ENCODE measurements around the gene DDX5.

Gene DDX5

DNA sequence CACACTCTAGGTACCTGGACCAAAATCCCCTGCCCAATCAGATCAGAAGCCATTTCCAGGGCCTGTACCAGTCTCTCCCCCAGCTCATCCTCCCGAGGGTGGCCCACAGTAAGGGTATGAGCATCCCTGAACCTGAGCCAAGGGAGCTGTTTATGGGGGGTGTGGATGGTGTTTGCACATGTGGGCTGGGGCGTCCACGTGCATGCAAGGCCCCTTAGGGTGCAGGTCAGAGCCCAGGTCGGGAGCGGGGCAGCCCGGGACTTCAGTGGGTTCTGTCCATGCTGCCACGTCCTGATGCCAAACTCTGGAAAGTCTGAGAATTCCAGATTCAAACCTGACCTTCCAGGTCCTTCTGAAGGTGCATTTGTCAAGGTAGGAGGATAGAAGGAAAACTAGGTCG is 47.3 kb downstream of the DDX5 start:
- Histone ChIP-seq H4K20me1 (peaks cover 0 to 69% (median 5%) of the 10 kb centered on the region in 11 experiments; a peak in 9 of 22 replicates), H3K9me3 (replicated peaks in 1 of 11) (peaks cover 0 to 31% (median 18%) of the 10 kb centered on the region in 11 experiments; a peak in 16 of 22 replicates), H3K36me3 (peaks cover 53 to 99% (median 97%) of the 10 kb centered on the region in 11 experiments), H3K4me2 (peak overlapping the region; percentile 4 to 97 (median 87); a peak in 20 of 22 replicates), H3K4me3 (no peak overlapping the region), H3K9ac (peak overlapping the region in 5 of 11 experiments; percentile 4 to 45 (median 29); a peak in 5 of 22 replicates), H3K27ac (peak overlapping the region in 10 of 11 experiments; percentile 84 to 97 (median 90); a peak in 14 of 22 replicates), H3K4me1 (peaks cover 52 to 72% (median 54%) of the 10 kb centered on the region in 10 experiments), H3K27me3 (no peaks in the 10 kb centered on the region)
- TF ChIP-seq Cebpa-rat (IDR thresholded peaks at IDR 0.05) = no peak

DNA sequence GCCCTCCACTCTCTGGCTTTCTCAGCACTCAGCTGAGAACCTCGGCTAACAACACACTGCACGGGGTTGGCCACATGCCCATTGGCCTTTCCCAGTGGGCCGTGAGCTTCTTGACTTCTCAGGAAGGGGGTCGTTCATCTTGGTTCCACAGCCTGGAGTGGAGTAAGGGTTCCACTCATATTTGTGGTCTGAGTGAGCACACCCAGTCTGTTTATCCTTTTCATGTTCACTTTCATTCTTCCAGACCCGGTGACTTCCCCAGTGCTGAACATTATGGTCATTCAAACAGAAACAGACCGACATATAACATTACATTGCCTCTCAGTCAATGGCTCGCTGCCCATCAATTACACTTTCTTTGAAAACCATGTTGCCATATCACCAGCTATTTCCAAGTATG is 48.9 kb downstream of the DDX5 start:
- H3K4me1 ChIP-seq = peaks cover 67 to 88% (median 70%) of the 10 kb centered on the region in 10 experiments
- TF ChIP-seq Cebpa-rat (IDR thresholded peaks at IDR 0.05) = no peak
- H3K9me3 ChIP-seq (replicated peaks in 1 of 11) = peaks cover 0 to 41% (median 18%) of the 10 kb centered on the region in 11 experiments; a peak in 16 of 22 replicates
- H3K27ac ChIP-seq = peak overlapping the region; percentile 24 to 97 (median 88); a peak in 21 of 22 replicates
- peak overlapping the region; percentile 60 to 97 (median 87) for H3K4me2 ChIP-seq
- peaks cover 62 to 99% (median 97%) of the 10 kb centered on the region in 11 experiments for H3K36me3 ChIP-seq
- H3K4me3 ChIP-seq = peak overlapping the region in 9 of 10 experiments; percentile 19 to 60 (median 38); a peak in 16 of 20 replicates
- peak overlapping the region; percentile 30 to 72 (median 63); a peak in 19 of 22 replicates for H3K9ac ChIP-seq
- H4K20me1 ChIP-seq = peaks cover 0 to 53% (median 5%) of the 10 kb centered on the region in 11 experiments; a peak in 9 of 22 replicates
- no peaks in the 10 kb centered on the region for H3K27me3 ChIP-seq

DNA sequence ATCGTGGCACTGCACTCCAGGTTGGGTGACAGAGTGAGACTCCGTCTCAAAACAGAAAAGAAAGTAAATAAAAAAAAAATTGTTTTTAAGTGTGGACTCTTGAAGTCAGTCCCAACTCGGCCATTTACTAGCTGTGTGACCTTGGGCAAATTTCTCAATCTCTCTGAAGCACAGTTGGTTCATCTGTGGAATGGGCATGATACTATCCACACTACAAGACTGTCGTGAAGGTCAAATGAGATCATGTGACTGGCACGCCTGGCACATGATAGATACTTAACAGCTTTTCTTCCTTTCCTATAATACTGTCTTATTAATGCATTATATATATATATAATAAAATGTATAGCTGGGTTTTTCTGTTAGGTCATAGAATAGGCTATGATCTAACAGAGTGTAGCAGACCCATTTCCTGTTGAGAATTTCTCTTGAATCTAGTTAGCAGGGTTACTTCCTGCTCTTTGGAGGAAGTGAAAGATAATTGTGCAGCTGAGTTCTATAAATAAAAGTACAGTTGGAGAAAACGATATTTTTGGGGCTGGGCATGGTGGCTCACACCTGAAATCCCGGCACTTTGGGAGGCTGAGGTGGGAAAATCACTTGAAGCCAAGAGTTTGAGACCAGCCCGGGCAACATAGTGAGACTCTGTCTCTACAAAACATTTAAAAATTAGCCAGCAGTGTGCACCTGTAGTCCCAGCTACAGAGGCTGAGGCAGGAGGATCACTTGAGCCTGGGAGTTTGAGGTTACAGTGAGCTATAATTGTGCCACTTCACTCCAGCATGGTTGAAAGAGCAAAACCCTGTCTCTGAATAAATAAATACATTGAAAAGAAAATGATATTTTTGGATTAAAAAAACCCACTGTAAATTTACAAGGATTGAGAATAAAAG is 49.9 kb downstream of the DDX5 start:
- Histone ChIP-seq H3K4me2 (peak overlapping the region; percentile 60 to 99 (median 87)), H3K27me3 (no peaks in the 10 kb centered on the region), H3K4me1 (peaks cover 68 to 94% (median 78%) of the 10 kb centered on the region in 10 experiments), H3K36me3 (peaks cover 67 to 99% (median 97%) of the 10 kb centered on the region in 11 experiments), H3K4me3 (peak overlapping the region; percentile 19 to 76 (median 36); a peak in 17 of 20 replicates), H3K27ac (peak overlapping the region; percentile 68 to 97 (median 88); a peak in 21 of 22 replicates), H3K9ac (peak overlapping the region; percentile 55 to 72 (median 64); a peak in 20 of 22 replicates), H3K9me3 (replicated peaks in 1 of 11) (peaks cover 0 to 47% (median 18%) of the 10 kb centered on the region in 11 experiments; a peak in 17 of 22 replicates), H4K20me1 (peaks cover 0 to 44% (median 5%) of the 10 kb centered on the region in 11 experiments; a peak in 9 of 22 replicates)
- no peak for TF ChIP-seq Cebpa-rat (IDR thresholded peaks at IDR 0.05)

DNA sequence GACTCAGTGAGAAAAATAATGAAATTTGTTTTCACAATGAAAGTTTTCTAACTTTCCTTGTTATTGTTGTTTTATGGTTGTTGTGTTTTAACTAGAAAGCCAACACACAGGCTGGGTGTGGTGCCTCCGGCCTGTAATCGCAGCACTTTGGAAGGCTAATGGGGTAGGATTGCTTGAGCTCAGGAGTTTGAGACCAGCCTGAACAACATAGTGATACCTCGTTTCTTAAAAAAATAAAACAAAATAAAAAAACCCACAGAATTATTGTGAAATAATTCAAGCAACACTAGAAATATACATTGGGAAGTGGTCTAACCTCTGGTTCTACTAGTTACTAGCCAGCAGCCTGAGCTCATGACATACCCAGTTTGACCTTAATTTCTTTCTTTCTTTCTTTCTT is 56.5 kb downstream of the DDX5 start:
- peaks cover 0 to 29% (median 6%) of the 10 kb centered on the region in 11 experiments; a peak in 8 of 22 replicates for H3K9me3 ChIP-seq (replicated peaks in 1 of 11)
- H3K36me3 ChIP-seq = peaks cover 26 to 47% (median 46%) of the 10 kb centered on the region in 11 experiments
- peak overlapping the region; percentile 84 to 99 (median 88) for H3K4me2 ChIP-seq
- peak overlapping the region; percentile 84 to 96 (median 89) for H3K9ac ChIP-seq
- peak in 3 of 11 experiments; percentile 11 to 61 (median 14); a peak in 3 of 22 replicates for TF ChIP-seq Cebpa-rat (IDR thresholded peaks at IDR 0.05)
- H3K27me3 ChIP-seq = no peaks in the 10 kb centered on the region
- H3K4me3 ChIP-seq = peak overlapping the region; percentile 51 to 76 (median 66)
- H3K27ac ChIP-seq = peak overlapping the region; percentile 91 to 99 (median 96)
- H3K4me1 ChIP-seq = peaks cover 58 to 82% (median 80%) of the 10 kb centered on the region in 10 experiments
- H4K20me1 ChIP-seq = peaks cover 0 to 1% (median 0%) of the 10 kb centered on the region in 11 experiments; a peak in 2 of 22 replicates

DNA sequence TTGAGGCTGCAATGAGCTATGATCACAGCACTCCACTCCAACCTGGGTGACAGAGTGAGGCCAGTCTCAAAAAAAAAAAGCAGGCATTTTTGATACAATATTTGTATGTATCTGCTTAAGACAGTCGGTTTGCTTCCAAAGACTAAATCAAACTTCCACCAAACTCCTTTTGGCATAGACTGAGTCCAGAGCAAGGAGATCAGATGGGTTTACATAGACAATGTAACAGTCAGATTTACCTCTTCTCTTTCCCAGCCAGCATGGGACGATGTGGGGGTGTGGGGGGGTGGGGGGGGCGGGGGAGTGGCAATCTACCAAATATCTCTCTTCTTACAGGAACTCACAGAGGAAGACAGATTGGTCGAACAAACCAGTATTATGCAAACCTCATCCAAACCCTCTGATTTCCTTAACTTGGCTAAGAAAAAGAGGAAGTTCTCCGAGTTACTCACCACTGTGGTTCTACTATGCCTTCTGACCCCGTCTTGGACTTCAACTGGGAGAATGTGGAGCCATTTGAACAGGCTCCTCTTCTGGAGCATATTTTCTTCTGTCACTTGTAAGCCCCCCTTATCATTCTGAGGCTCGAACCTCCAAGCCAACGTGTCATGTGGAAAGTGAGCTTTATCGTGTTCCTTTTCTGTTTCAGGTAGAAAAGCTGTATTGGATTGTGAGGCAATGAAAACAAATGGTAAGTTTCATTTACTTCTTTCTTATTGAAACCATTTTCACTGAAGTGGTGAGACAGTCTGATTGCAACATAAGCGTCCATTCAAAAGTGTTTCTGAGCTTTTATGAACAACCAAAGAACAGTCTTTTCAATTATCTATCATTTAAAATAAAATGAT is 57.2 kb downstream of the DDX5 start, which contains the start of gene MILR1:
MILR1 (plus strand) TSS at position 451 of the 848 bp plus-strand sequence; CDS start at position 505, 54 bp downstream.
- H3K9ac ChIP-seq = peak within 1 kb of the TSS; percentile 84 to 96 (median 89)
- peaks cover 21 to 40% (median 40%) of the 10 kb centered on the region in 11 experiments for H3K36me3 ChIP-seq
- peak within 1 kb of the TSS; percentile 91 to 99 (median 96) for H3K27ac ChIP-seq
- peaks cover 0 to 32% (median 6%) of the 10 kb centered on the region in 11 experiments; a peak in 8 of 22 replicates for H3K9me3 ChIP-seq (replicated peaks in 1 of 11)
- H3K4me3 ChIP-seq = peak within 1 kb of the TSS; percentile 51 to 76 (median 66)
- peak within 1 kb of the TSS; percentile 84 to 99 (median 91) for H3K4me2 ChIP-seq
- TF ChIP-seq Cebpa-rat (IDR thresholded peaks at IDR 0.05) = peak in 8 of 11 experiments; percentile 12 to 72 (median 44); a peak in 13 of 22 replicates
- H4K20me1 ChIP-seq = no peaks in the 10 kb centered on the region
- H3K4me1 ChIP-seq = peaks cover 58 to 82% (median 80%) of the 10 kb centered on the region in 10 experiments
- no peaks in the 10 kb centered on the region for H3K27me3 ChIP-seq
